CD14-positive monocyte (primary cell): Measurements from ENCODE around the gene ADAMTS9. TPM values are rescaled to one million over a fixed set of nuclear protein-coding genes. Genes with fewer than 3 reads are reported as not detected.
A peak's percentile ranks its signal among the peaks of the same experiment; 100 is the strongest.

Experiments
- DNase-seq, 3 donors: peaks; one replicate each; pipeline ENCODE4 v3.0.0-alpha.2; 2011 to 2022
- H2AFZ ChIP-seq: 2 replicates; pipeline ENCODE4 v1.6.0; 2012; ENCODE audit warnings: mild to moderate bottlenecking, low read depth, low read length, inconsistent platforms; ENCODE audit not compliant: insufficient read depth, poor library complexity, severe bottlenecking
- H3K27ac ChIP-seq, 2 donors: 1 replicate in 1 of 2; 2 replicates in 1 of 2; pipeline ENCODE4 v1.5.1; 2012 to 2013; ENCODE audit warnings: low read length in 2 of 2, control low read depth in 1 of 2, inconsistent platforms in 1 of 2, low read depth in 1 of 2, mild to moderate bottlenecking in 1 of 2
- H3K27me3 ChIP-seq, 2 donors: one replicate each; pipeline versions ENCODE4 v1.6.0 to v1.6.1; 2011 to 2013; ENCODE audit warnings: low read length in 2 of 2; ENCODE audit not compliant: control insufficient read depth in 2 of 2, insufficient read depth in 2 of 2
- H3K36me3 ChIP-seq, 2 donors: replicated peaks in 1 of 2; 1 replicate in 1 of 2; 2 replicates in 1 of 2; pipeline versions ENCODE4 v1.5.1 to v1.6.1; 2012 to 2013; ENCODE audit warnings: low read length in 2 of 2, control low read depth in 1 of 2, inconsistent platforms in 1 of 2, mild to moderate bottlenecking in 1 of 2; ENCODE audit not compliant: insufficient read depth in 2 of 2, control insufficient read depth in 1 of 2
- H3K4me1 ChIP-seq, 2 donors: 1 replicate in 1 of 2; 2 replicates in 1 of 2; pipeline versions ENCODE4 v1.5.1 to v1.6.1; 2012 to 2013; ENCODE audit warnings: low read length in 2 of 2, control low read depth in 1 of 2, inconsistent platforms in 1 of 2, mild to moderate bottlenecking in 1 of 2, moderate library complexity in 1 of 2; ENCODE audit not compliant: insufficient read depth in 2 of 2, control insufficient read depth in 1 of 2
- H3K4me2 ChIP-seq: replicated peaks from 2 replicates; pipeline ENCODE3; 2012; ENCODE audit warnings: low read length, moderate library complexity, mild to moderate bottlenecking; ENCODE audit not compliant: poor library complexity, severe bottlenecking; ENCODE audit errors: extremely low read depth
- H3K4me3 ChIP-seq, 3 experiments: fragments of 200-600 bp in 1 of 3; sonication (generic) in 1 of 3; replicated peaks in 1 of 3; 1 replicate in 2 of 3; 2 replicates in 1 of 3; pipeline ENCODE4 v1.5.1; 2011 to 2013; ENCODE audit warnings: low read length in 3 of 3, mild to moderate bottlenecking in 3 of 3, control low read depth in 2 of 3, low read depth in 2 of 3, inconsistent platforms in 1 of 3, moderate library complexity in 1 of 3
- H3K79me2 ChIP-seq: 2 replicates; pipeline ENCODE4 v1.6.0; 2012; ENCODE audit warnings: mild to moderate bottlenecking, control low read depth, inconsistent platforms, low read length, moderate library complexity; ENCODE audit not compliant: insufficient read depth
- H3K9ac ChIP-seq: 2 replicates; pipeline ENCODE4 v1.6.0; 2017; ENCODE audit warnings: low read length, mild to moderate bottlenecking; ENCODE audit not compliant: insufficient read depth, poor library complexity, severe bottlenecking
- H3K9me3 ChIP-seq, 2 donors: replicated peaks in 1 of 2; 1 replicate in 1 of 2; 2 replicates in 1 of 2; pipeline versions ENCODE4 v1.5.1 to v1.6.1; 2012 to 2013; ENCODE audit warnings: low read length in 2 of 2, control low read depth in 1 of 2; ENCODE audit not compliant: control insufficient read depth in 1 of 2, insufficient read depth in 1 of 2
- H4K20me1 ChIP-seq: 2 replicates; pipeline ENCODE4 v1.6.0; 2012; ENCODE audit warnings: mild to moderate bottlenecking, low read length, control low read depth, moderate library complexity; ENCODE audit not compliant: insufficient read depth
- H3K27ac Mint-ChIP-seq, 7 donors: one replicate each; pipeline ENCODE4 v1.8.0; 2020; ENCODE audit warnings: mild to moderate bottlenecking in 7 of 7, mixed read lengths in 7 of 7, moderate library complexity in 6 of 7, inconsistent platforms in 2 of 7
- H3K27me3 Mint-ChIP-seq, 3 donors: one replicate each; pipeline ENCODE4 v1.8.0; 2021 to 2022; ENCODE audit warnings: low read depth in 3 of 3, mild to moderate bottlenecking in 3 of 3, mixed read lengths in 3 of 3, moderate library complexity in 3 of 3, inconsistent platforms in 1 of 3
- H3K36me3 Mint-ChIP-seq, 2 donors: one replicate each; pipeline ENCODE4 v1.8.0; 2020; ENCODE audit warnings: mixed read lengths in 2 of 2, inconsistent platforms in 1 of 2, mild to moderate bottlenecking in 1 of 2
- H3K4me1 Mint-ChIP-seq: one replicate; pipeline ENCODE4 v1.8.0; 2020; ENCODE audit warnings: mild to moderate bottlenecking, mixed read lengths
- H3K4me3 Mint-ChIP-seq, 2 donors: one replicate each; pipeline ENCODE4 v1.8.0; 2020; ENCODE audit warnings: mild to moderate bottlenecking in 2 of 2, mixed read lengths in 2 of 2, moderate library complexity in 1 of 2
- H3K9me3 Mint-ChIP-seq, 7 donors: one replicate each; pipeline ENCODE4 v1.8.0; 2020 to 2022; ENCODE audit warnings: mixed read lengths in 7 of 7, mild to moderate bottlenecking in 6 of 7, moderate library complexity in 6 of 7, inconsistent platforms in 2 of 7
- CTCF ChIP-seq: fragments of 200-600 bp; IDR thresholded peaks from one replicate; pipeline ENCODE4 v1.8.0; 2022; ENCODE audit warnings: antibody characterized with exemption, mild to moderate bottlenecking
- WGBS: methylation state at CpG from one replicate; pipeline ENCODE4 v1.1.5; 2013; ENCODE audit warnings: missing lambda C conversion rate; ENCODE audit not compliant: insufficient coverage; 5-methylcytosine and 5-hydroxymethylcytosine counted together
- intact Hi-C, 2 donors: fragments of 100-400 bp; cut with micrococcal nuclease; formaldehyde crosslinking; loops; one replicate each; pipeline versions ENCODE4 v1.15.0 to v1.15.1; 2023
- polyA plus RNA-seq, 3 donors: library from polyadenylated mRNA; depleted of rRNA in 1 of 3; unstranded in 2 of 3; stranded (reverse) in 1 of 3; fragments of 300-500 nt in 2 of 3; fragments of >200 nt in 1 of 3; fragmentation: Illumina TruSeq in 2 of 3; gene quantifications; 1 replicate in 2 of 3; 2 replicates in 1 of 3; pipeline ENCODE4 v1.2.3, GENCODE V29; 2012 to 2021

The ADAMTS9 gene
- polyA plus RNA-seq, 3 donors: not detected

GRCh38 chr3:64687086-64687780 lies 567 bp downstream of the ADAMTS9 start:
- DNase-seq: no peak
- no peak overlapping the region for H3K4me3 ChIP-seq
- H3K9me3 Mint-ChIP-seq: peaks cover 0 to 10% (median 4%) of the 10 kb centered on the region in 7 donors
- H3K4me2 ChIP-seq: no peak overlapping the region
- peak overlapping the region in 1 of 2 donors; percentile 82 for H3K4me3 Mint-ChIP-seq
- H4K20me1 ChIP-seq: no peaks in the 10 kb centered on the region
- H3K27me3 ChIP-seq: peaks cover 21 to 52% of the 10 kb centered on the region in 2 donors
- no peak overlapping the region for H3K9ac ChIP-seq
- no peaks in the 10 kb centered on the region for H3K4me1 Mint-ChIP-seq
- H2AFZ ChIP-seq: no peak overlapping the region
- H3K36me3 Mint-ChIP-seq: no peaks in the 10 kb centered on the region
- WGBS: 1% methylated on average over 34 of the region's 42 CpGs
- intact Hi-C loops: no loop called here
- H3K36me3 ChIP-seq: no peaks in the 10 kb centered on the region
- H3K4me1 ChIP-seq: no peaks in the 10 kb centered on the region
- H3K79me2 ChIP-seq: no peaks in the 10 kb centered on the region
- no peak overlapping the region for H3K27ac ChIP-seq
- H3K27me3 Mint-ChIP-seq: peaks cover 37 to 70% (median 46%) of the 10 kb centered on the region in 3 donors
- H3K9me3 ChIP-seq: peaks cover 0 to 6% of the 10 kb centered on the region in 2 donors
- H3K27ac Mint-ChIP-seq: no peak overlapping the region
- TF ChIP-seq CTCF: no peak

- peaks cover 37 to 70% (median 46%) of the 10 kb centered on the region in 3 donors for H3K27me3 Mint-ChIP-seq
- Histone ChIP-seq H3K27me3 (peaks cover 21 to 52% of the 10 kb centered on the region in 2 donors), H3K4me1 (no peaks in the 10 kb centered on the region), H3K4me2 (no peak overlapping the region), H3K36me3 (no peaks in the 10 kb centered on the region), H3K9me3 (peaks cover 0 to 6% of the 10 kb centered on the region in 2 donors), H3K27ac (no peak overlapping the region), H3K4me3 (no peak overlapping the region), H3K79me2 (no peaks in the 10 kb centered on the region), H2AFZ (no peak overlapping the region), H3K9ac (no peak overlapping the region), H4K20me1 (no peaks in the 10 kb centered on the region)
- H3K9me3 Mint-ChIP-seq: peaks cover 0 to 10% (median 4%) of the 10 kb centered on the region in 7 donors
- intact Hi-C loops: no loop called here
- H3K36me3 Mint-ChIP-seq: no peaks in the 10 kb centered on the region
- TF ChIP-seq CTCF: no peak
- H3K4me1 Mint-ChIP-seq: no peaks in the 10 kb centered on the region
- peak overlapping the region; percentile 51 to 82 for H3K4me3 Mint-ChIP-seq
- WGBS: under 1% methylated on average over 31 of the region's 31 CpGs
- DNase-seq: no peak
- no peak overlapping the region for H3K27ac Mint-ChIP-seq
Measured at GRCh38 chr3:64686446-64686908, 1.3 kb downstream of the ADAMTS9 start.
